Transverse colon (tissue), 4 donors: ENCODE measurements around the gene FAM118B. TPM values are rescaled to one million over a fixed set of nuclear protein-coding genes. Genes with fewer than 3 reads are reported as not detected.

ENCODE experiments used
- DNase-seq: peaks from one replicate; pipeline ENCODE4 v3.0.0-alpha.2; 2019
- H3K27ac ChIP-seq, 4 donors: fragments of 200-600 bp; sonication (generic); 2 replicates each; pipeline ENCODE4 v1.5.1; 2016 to 2018; ENCODE audit warnings: inconsistent platforms in 4 of 4
- H3K27me3 ChIP-seq: fragments of 200-600 bp; sonication (generic); 2 replicates; pipeline ENCODE4 v1.5.1; 2017; ENCODE audit warnings: inconsistent platforms
- H3K36me3 ChIP-seq, 4 donors: fragments of 200-600 bp; sonication (generic); 2 replicates each; pipeline ENCODE4 v1.5.1; 2017 to 2019; ENCODE audit warnings: inconsistent platforms in 4 of 4
- H3K4me1 ChIP-seq, 4 donors: fragments of 200-600 bp; sonication (generic); 2 replicates each; pipeline ENCODE4 v1.5.1; 2017 to 2020; ENCODE audit warnings: inconsistent platforms in 4 of 4
- H3K4me3 ChIP-seq, 4 donors: fragments of 200-600 bp; sonication (generic); 1 replicate in 1 of 4; 2 replicates in 3 of 4; pipeline versions ENCODE4 v1.5.1 to v1.6.1; 2017 to 2019; ENCODE audit warnings: inconsistent platforms in 4 of 4
- H3K9me3 ChIP-seq, 2 donors: fragments of 200-600 bp; sonication (generic); 2 replicates each; pipeline ENCODE4 v1.5.1; 2017 to 2019; ENCODE audit warnings: inconsistent platforms in 2 of 2
- CTCF ChIP-seq, 5 experiments: fragments of 200-600 bp in 3 of 5; fragments of 450-650 bp in 2 of 5; sonication (generic) in 3 of 5; IDR thresholded peaks; 1 replicate in 2 of 5; 2 replicates in 3 of 5; pipeline ENCODE4 v1.5.1; 2016 to 2017; ENCODE audit warnings: antibody characterized with exemption in 5 of 5, inconsistent platforms in 3 of 5, mild to moderate bottlenecking in 2 of 5, moderate library complexity in 1 of 5
- EP300 ChIP-seq: sonication (generic); formaldehyde crosslinking; IDR thresholded peaks from one replicate; pipeline ENCODE4 v1.6.1; 2017; ENCODE audit warnings: antibody characterized with exemption, low read depth
- POLR2A ChIP-seq: fragments of 450-650 bp; IDR thresholded peaks from one replicate; pipeline ENCODE4 v1.6.1; 2016; ENCODE audit warnings: antibody characterized with exemption, mild to moderate bottlenecking, moderate library complexity
- POLR2AphosphoS5 ChIP-seq, 3 donors: sonication (generic); formaldehyde crosslinking; IDR thresholded peaks; one replicate each; pipeline ENCODE4 v1.6.1; 2016; ENCODE audit warnings: antibody characterized with exemption in 3 of 3
- WGBS, 2 donors: methylation state at CpG; one replicate each; pipeline ENCODE4 v1.1.5; 2018; ENCODE audit warnings: low coverage in 1 of 2; 5-methylcytosine and 5-hydroxymethylcytosine counted together
- in situ Hi-C, 4 donors: fragments of 200-750 bp; cut with MboI; loops; one replicate each; pipeline versions ENCODE4 v1.15.0 to v1.15.1; 2017; ENCODE audit warnings: low sequenced_read_pairs in 3 of 4, low pct_ligation_motif_present in 1 of 4, low pct_unique_long_range_greater_than_20kb in 1 of 4
- intact Hi-C: fragments of 100-400 bp; cut with DNase I; formaldehyde crosslinking; loops from one replicate; pipeline ENCODE4 v1.15.1; 2023; ENCODE audit warnings: low total_unique reads
- total RNA-seq, 4 donors: library from RNA; depleted of rRNA; stranded (reverse); fragments of >200 nt; gene quantifications; one replicate each; pipeline ENCODE4 v1.1.0, GENCODE V29; 2016

The FAM118B gene
- total RNA-seq, 4 donors from 2014 or later: 13.7 to 54.5 (median 47.3) TPM

GRCh38 chr11:126188332-126189108, 23.1 kb upstream of the FAM118B start:
- H3K27me3 ChIP-seq: no peaks in the 10 kb centered on the region
- peak overlapping the region in 2 of 4 donors; percentile 13 to 61 for H3K27ac ChIP-seq
- 85% methylated on average over 4 to 15 of the region's 15 CpGs for WGBS, 2 donors
- H3K4me3 ChIP-seq: no peak overlapping the region
- TF ChIP-seq POLR2AphosphoS5 (IDR thresholded peaks at IDR 0.05) (no peak), POLR2A (no peak), CTCF (IDR thresholded peaks at IDR 0.05) (no peak), EP300 (no peak)
- DNase-seq: peak; percentile 46
- intact Hi-C loops (no loop called here), in situ Hi-C loops (no loop called here)
- H3K4me1 ChIP-seq: no peaks in the 10 kb centered on the region
- H3K9me3 ChIP-seq: no peaks in the 10 kb centered on the region
- H3K36me3 ChIP-seq: no peaks in the 10 kb centered on the region

- H3K27ac ChIP-seq: peak overlapping the region in 2 of 4 donors; percentile 13 to 61
- peak; percentile 41 for DNase-seq
- no peaks in the 10 kb centered on the region for H3K4me1 ChIP-seq
- no peaks in the 10 kb centered on the region for H3K9me3 ChIP-seq
- no peaks in the 10 kb centered on the region for H3K27me3 ChIP-seq
- WGBS, 2 donors: 68 to 80% methylated on average over 5 to 22 of the region's 22 CpGs
- H3K36me3 ChIP-seq: no peaks in the 10 kb centered on the region
- in situ Hi-C loops: no loop called here
- no peak for TF ChIP-seq CTCF (IDR thresholded peaks at IDR 0.05)
- intact Hi-C loops: no loop called here
- no peak overlapping the region for H3K4me3 ChIP-seq
Observed at GRCh38 chr11:126189109-126189929, 22.3 kb upstream of the FAM118B start.

- no peaks in the 10 kb centered on the region for H3K27me3 ChIP-seq
- DNase-seq: no peak
- 94 to 100% methylated on average over 3 to 14 of the region's 14 CpGs for whole genome bisulfite sequencing, 2 donors
- intact Hi-C loops: no loop called here
- H3K36me3 ChIP-seq: no peaks in the 10 kb centered on the region
- H3K9me3 ChIP-seq: no peaks in the 10 kb centered on the region
- no peaks in the 10 kb centered on the region for H3K4me1 ChIP-seq
- TF ChIP-seq POLR2AphosphoS5 (IDR thresholded peaks at IDR 0.05) (no peak), CTCF (IDR thresholded peaks at IDR 0.05) (no peak), EP300 (no peak), POLR2A (no peak)
- in situ Hi-C loops: loop anchor here in 2 of 4 donors (10.0 kb wide), 1 partner anchor 266 kb away; no protein-coding TSS in a partner anchor
- no peak overlapping the region for H3K4me3 ChIP-seq
- H3K27ac ChIP-seq: no peak overlapping the region
Observed at GRCh38 chr11:126190792-126191191, 20.8 kb upstream of the FAM118B start.

- no peaks in the 10 kb centered on the region for H3K36me3 ChIP-seq
- H3K27me3 ChIP-seq: no peaks in the 10 kb centered on the region
- in situ Hi-C loops: loop anchor here in 2 of 4 donors (10.0 kb wide), 1 partner anchor 267 kb away; no protein-coding TSS in a partner anchor
- H3K4me3 ChIP-seq: no peak overlapping the region
- H3K4me1 ChIP-seq: no peaks in the 10 kb centered on the region
- intact Hi-C loops: loop anchor here (2.0 kb wide), 1 partner anchor 269 kb away; no protein-coding TSS in a partner anchor
- TF ChIP-seq CTCF (IDR thresholded peaks at IDR 0.05) (no peak), POLR2AphosphoS5 (IDR thresholded peaks at IDR 0.05) (no peak), POLR2A (no peak), EP300 (no peak)
- H3K27ac ChIP-seq: no peak overlapping the region
- DNase-seq: no peak
- 98 to 100% methylated on average over 1 to 11 of the region's 11 CpGs for WGBS, 2 donors
- H3K9me3 ChIP-seq: no peaks in the 10 kb centered on the region
Observed at GRCh38 chr11:126191379-126192073, 20.1 kb upstream of the FAM118B start.
